GM18508 (cell line): ENCODE data around the gene CNTNAP2.
A peak's percentile ranks its signal among the peaks of the same experiment; 100 is the strongest.

Experiments used
- ATAC-seq: cut with Tn5 transposase; IDR thresholded peaks from one replicate; pipeline ENCODE4 v1.9.1; 2021; ENCODE audit warnings: moderate number of reproducible peaks; ENCODE audit not compliant: insufficient read depth, unreplicated experiment

CNTNAP2 gene

DNA sequence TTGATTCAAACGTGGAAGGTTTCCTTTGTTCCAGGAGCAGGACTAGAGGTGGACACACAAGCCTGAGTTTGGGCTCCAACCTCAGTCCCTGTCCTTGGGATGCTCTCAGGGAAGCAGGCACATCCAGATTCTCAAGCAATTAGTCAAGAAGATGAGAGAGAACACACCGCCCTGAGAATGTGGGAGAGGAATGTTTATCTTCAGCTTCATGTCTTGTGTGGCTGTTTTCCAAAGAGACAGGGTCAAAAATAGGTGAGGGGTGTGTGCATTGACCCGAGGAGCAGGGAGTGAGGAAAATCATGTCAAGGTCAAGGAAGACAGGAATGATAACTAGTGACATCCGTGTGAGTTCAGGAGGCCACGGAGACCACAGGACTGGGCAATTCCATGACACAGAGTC, 2001.8 kb downstream of the CNTNAP2 start:
- no peak for ATAC-seq

DNA sequence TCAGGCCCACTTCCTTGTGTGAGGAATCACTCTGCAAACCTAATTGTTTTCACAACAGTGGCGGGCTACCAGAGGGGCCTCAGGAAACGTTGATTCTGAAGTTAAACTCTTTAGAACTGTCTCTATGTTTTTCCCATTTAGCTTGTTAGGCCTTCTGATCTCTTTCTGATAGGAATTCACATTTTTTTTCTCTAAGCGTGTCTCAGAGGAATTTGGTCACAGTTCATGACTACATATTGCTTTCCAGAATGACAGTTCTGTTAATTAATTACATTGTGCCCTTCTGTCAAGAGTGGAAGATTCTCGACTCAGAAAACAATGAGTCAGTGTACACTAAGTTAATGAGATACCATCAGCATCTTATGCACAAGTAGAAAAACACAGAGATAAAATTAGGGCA, 2004.8 kb downstream of the CNTNAP2 start:
- ATAC-seq: peak; percentile 58

DNA sequence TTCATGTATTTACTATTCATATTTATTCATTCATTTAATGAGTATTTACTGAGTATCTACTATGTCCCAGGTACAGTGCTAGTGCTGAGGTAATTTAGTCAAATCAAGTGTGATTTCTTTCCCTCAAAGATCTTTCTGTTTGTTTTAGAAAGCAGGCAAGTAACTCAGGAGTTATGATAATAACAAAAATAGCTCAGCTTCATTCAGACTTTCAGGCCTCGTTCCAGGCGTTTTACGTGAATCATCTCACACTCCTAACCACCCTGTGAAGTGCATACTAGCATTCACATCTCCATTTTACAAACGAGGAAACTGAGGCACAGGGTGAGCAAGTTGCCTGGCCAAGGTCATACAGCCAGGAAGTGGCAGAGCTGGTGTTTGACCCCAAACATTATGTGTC, 2005.2 kb downstream of the CNTNAP2 start:
- ATAC-seq: no peak

DNA sequence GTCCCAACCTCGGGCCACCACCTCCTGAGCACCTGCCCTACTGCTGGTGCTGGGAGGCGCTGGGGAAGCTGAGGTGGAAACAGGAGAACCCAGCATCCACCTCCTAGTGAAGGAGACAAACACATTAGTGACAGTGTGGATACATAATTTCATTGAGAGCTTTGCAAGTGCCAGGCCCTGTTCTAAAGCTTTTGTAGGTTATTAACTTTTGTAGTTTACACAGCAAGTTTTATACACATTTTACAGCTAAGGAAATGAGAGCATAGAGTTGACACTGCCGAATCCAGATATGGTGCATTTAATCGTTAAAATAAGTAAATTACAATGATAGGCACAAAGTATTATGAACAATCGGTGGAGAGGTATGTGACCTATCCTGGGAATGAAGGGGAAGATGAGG, 2007.9 kb downstream of the CNTNAP2 start:
- no peak for ATAC-seq

DNA sequence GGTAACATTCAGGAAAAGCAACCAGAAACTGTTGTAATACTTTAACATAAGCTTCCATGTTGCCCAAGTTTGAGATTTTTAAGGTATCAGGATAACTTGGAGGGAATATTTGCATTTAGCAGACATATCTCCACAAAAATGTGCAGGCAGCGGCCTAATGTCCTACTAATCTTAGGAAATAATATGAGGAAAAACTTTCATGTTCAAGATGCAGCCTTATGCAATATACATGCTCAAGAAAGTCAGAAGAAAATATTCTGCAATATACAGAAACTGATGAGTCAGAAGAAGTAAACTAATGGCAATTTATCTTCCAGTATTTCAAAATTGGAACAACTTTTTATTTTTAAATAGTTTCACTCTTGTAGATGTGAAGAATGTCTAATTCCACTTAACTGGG, 2010.8 kb downstream of the CNTNAP2 start:
- ATAC-seq: no peak

DNA sequence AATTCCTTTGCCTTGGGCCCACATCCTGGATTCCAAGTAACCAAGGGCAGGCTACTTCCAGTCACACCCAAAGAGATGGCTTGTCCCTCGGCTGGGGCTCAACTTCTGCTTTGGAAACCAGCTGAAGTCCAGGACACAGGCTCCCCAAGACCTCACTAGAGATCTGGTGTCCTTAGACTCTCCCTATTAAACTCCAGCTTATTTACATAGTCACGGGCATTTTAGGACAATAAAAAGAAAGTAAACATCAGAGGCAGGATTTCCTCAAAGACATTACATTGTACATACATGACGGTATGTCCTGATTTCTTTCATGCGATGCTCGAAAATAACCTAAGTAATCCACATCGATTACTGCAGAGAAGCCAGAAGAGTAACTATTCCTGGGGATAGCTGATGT, 2012.4 kb downstream of the CNTNAP2 start:
- ATAC-seq: no peak

DNA sequence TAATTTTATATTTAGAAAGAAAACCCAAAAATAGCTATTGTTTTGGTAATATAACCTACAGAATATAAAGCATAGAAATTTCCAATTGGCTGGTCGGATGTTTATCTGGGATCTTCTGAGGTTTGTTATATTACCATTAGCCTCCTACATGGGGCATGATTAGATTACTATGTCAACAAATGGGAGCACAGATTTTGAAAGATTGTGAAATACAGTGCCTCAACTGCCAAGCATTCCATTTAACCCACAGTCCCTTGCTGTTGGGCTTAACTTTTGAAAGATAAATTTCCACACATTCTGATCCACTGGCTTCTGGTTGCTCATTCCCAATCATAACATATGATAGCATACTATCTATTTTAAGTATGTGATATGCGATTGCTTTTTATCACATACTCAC, 2018.5 kb downstream of the CNTNAP2 start:
- ATAC-seq: no peak

DNA sequence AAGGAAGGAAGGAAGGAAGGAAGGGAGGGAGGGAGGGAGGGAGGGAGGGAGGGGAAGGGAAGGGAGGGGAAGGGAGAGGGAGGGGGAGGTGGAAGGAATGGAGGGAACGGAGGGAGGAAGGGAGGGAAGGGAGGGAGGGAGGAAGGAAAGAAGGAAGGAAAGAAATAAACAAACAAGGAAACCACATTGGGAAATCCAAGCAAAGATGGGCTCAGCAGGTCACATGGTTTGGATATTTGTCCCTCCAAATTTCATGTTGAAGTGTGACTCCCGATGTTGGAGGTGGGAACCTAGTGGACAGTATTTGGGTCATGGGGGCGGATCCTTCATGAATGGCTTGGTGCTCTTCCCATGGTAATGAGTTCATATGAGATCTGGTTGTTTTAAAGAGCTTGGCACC, 2019.4 kb downstream of the CNTNAP2 start:
- no peak for ATAC-seq

DNA sequence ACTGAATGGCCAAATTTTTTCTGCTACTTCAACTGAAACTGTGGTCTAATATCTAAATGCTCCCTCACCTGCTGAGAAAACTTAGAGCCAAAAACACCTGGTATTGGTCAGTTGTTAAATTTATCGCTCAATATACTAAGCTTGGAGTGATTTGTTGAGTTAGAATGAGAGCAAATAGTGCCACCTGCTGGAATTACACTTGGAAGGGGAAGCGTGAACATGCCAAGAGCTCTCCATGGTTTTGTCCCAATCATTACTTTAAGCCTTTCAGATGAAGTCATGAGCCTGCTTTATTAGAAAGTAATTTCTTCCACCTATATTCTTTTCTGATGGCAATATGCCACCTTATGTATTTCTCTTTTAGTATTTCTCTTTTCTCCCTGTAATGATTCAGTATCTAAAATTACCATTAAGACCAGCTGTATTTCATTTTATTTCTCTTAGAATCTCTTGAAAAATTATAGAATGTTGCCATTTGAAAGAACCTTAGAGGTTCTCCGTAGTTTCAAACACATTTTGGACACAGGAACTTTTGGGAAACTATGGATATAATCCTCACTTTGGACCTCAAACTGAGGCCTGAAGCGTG, 2026.2 kb downstream of the CNTNAP2 start:
- no peak for ATAC-seq

DNA sequence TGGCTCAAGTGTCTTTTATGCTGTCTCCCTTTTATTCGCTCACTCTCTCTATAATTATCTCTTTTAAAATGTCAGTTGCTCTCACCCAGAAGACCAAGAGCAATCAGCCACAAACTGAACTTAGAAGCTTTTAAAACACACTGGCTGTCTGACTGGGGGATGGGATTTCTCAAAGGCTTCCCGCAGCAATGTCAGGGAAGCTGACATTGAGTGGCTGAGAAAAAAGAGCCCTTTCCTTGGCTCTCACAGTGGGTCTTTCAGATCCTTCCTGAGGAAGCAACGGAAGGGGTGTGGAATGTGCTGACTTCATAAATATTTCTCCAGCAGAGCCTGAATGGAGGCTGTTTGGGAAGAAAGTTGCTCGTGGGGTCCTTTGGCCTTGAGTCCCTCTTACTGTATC, 2028.2 kb downstream of the CNTNAP2 start:
- no peak for ATAC-seq

DNA sequence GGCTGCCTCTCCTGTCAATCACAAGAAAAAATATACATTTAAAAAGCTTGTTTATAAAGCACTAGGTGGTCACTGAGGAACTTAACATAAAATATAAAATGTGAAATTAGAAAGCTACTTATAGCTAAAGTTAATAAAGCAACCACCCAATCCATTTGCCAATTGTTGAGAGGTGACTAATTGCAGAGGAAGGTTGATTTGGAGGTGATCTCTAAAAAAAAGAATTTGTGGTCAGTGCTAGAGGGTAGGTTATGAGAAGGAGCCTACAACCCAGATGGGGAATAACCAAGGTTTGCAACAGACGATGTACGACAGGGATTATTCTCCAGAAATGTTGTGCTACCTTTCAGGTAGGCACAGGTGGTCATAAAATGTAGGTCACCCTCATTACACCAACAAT, 2029.7 kb downstream of the CNTNAP2 start:
- no peak for ATAC-seq

DNA sequence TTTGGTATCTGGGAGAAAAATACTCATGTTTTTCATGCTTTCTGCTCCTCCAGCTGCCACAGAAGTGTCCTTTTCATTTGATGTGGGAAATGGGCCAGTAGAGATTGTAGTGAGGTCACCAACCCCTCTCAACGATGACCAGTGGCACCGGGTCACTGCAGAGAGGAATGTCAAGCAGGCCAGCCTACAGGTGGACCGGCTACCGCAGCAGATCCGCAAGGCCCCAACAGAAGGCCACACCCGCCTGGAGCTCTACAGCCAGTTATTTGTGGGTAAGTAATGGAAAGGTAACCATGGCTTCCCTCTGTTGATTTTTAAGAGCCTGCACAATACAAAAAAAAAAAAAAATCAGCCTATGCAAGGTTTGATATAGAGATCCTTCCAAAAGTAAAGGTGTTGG, 2030.8 kb downstream of the CNTNAP2 start:
- no peak for ATAC-seq

DNA sequence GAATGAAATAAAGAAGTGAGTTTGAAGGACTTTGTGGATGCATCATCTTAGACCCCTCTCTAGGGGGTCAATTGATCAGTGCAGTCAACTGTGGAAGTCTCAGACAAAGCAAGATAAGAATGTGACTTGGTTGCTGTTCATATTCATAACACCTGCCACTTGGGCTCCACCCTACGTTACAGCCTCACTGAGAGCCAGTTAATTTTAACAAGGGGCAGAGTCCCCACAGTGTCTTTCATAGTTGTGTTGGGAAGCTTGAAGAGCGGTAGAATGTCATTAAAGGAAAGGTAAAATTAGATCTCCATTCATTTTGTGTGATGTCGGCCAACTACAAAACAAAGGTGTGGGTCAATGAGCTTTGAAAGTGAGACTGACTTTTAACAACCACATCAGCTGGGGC, 2031.9 kb downstream of the CNTNAP2 start:
- no peak for ATAC-seq

DNA sequence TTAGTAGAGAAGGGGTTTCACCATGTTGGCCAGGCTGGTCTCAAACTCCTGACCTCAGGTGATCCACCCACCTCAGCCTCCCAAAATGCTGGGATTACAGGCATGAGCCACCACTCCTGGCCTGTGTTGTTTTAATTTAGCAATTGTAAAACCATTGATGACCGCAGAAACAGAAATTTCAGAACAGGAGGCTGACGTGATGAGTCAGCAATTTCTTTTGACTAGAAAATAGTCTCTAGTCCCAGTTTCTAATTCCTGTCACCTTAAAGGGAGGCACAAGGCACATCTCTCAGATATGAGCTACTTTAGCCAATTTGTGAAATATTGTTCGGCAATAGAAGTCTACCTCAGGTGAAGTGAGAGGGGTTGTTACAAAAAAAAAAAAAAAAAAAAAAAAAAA, 2033.1 kb downstream of the CNTNAP2 start:
- ATAC-seq: no peak

DNA sequence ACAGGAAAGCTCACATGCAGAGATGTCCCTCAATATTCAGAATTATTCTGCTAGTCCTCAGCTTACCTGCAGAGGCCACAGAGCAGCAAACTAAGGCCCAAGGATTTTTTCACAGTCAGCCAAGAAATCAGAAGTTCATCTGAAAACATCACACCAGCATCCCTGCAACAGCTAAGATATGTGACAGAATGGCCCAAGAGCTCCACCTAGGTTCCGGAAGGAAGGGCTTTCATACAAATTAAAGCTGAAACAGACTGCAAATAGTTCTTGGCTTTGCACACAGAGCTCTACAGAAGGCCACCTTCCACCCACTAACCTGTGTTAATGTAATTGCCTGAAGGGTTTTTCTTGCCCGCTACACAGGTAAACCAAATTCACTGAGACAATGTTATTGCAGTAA, 2035.2 kb downstream of the CNTNAP2 start:
- no peak for ATAC-seq

DNA sequence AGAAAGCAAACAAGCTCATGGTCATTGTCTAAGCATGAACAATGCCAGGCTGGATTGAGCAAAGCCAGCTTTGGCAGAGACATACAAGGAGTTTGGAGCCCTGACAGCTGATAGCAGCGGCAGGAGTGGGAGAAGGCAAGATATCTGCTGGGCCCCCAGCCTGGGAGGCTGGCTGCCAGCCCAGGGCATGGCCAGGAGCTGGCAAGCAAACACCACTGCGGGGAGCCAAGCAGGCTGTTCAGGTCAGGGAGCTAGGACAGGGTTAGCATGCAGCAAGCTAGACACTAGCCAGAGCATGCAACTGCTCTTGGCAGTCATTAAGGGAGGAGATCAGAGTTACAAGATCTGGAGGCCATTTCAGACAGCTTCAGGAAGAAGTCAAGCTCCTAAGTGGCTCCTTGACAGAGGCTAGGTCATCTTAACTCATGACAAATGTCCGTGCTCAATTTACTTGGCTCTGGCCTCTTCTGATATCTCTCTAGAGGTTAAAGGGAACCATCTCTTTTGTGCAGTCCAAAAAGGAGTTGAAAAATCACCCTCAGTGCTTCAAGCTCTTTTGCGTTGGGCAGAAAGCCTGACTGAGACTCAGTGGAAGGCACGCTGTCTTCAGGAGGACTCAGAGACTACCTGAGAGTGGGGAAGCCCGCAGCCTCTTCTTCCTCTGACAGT, 2037.1 kb downstream of the CNTNAP2 start:
- ATAC-seq: no peak

DNA sequence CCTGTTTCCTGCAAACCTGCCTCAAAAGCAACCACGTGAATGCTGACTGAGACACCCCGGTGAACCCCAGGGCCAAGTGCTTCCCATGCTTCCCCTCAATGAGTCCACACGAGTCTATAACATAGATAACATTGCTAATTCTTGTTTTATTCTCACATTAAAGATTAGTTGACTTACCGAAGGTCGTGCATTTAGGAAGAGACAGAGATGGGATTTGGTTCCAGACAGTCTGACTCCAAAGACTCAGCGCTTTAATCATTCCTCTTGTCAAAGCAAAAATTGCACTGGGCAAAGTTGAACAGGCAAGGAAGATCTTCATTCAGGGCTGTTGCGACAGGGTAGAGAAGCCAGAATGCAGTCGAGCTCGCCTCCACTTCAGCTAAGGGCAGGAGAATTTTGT, 2038.4 kb downstream of the CNTNAP2 start:
- no peak for ATAC-seq

DNA sequence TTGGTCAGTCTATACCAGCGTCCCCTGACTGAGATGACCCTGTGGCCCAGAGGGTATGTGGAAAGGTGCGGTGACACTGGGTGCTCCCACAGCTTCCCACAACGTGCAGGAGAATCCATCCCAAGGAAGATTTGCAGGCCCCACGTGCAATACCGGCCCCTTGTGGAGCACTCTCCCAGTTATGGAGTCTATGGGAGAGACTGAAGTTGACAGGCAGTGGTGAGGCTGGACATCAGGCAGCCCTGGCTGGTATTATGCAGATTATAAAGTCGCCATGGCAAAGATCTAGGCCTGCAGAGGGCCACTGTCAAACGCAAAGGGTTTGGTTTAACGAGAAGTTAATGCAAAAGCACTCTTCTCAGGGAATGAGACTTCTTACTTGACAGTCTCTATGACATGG, 2039.2 kb downstream of the CNTNAP2 start:
- ATAC-seq: no peak

DNA sequence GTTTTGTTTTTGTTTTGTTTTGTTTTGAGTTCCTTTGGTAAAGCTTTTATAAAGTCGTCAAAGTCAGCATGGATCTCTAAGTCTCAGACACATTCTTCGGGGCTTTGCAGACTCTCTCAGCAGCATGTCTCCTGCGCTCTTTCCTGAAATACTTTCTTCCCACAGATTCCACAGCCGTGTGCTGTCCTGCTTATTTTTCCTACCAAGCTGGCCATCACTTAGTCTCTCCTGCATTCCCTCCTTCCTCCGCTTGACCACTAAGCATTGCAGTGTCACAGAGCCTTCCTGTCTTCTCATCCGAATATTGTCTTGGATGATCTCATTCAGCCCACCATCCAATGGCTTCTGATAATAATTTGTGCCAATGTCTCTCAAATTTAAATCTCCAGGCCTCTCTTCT, 2039.6 kb downstream of the CNTNAP2 start:
- ATAC-seq: no peak

DNA sequence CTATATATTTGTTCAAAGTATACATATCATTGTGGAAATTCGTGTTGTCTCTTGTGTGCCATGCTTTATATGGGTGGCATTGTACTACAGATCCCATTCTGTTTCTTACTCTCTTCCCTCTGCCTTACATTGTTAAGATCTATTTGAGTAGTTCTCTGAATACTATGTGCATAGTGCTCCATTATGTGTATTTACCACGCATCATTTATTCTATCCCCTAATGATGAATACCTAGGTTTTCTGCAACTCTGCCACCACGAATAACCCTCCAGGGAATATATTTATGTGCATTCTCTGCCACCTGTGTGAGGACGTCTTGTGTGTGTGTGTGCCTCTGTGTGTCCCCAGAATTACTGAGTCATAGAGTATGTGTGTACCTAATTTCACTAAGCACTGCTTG, 2042.7 kb downstream of the CNTNAP2 start:
- no peak for ATAC-seq

DNA sequence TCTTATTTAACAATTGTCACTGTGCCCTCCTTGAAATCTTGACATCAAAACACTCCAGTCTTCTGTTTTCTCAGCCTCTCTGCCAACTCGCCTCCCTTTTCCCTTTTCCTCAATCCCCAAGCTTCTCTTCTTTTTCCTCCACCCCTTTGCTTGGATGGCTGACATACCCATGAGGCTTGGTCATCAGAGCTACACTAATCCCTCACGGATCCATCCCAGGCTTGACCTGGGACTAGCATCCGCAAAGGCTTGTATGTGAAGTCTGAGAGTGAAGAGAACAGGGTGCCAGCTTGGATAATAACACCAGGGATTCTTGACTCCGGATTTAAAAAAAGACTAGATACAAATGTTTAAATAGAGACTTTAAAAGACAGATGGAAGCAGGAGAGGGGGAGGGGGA, 2045.2 kb downstream of the CNTNAP2 start:
- no peak for ATAC-seq

DNA sequence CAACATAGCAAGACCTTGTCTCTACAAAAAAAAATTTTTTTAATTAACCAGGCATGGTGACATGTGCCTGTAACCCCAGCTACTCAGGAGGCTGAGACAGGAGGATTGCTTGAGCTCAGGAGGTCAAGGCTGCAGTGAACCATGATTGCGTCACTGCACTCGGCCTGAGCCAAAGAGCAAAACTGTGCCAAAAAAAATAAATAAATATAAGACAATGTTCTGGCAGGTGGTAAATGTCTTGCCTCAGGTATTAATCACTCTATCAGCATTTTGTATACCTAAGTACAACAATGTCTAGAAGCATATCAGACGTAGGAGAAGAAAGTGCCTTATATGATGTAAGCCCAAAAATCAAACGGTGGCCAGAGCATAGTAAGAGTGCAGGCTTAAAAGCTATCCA, 2046.2 kb downstream of the CNTNAP2 start:
- ATAC-seq: no peak

DNA sequence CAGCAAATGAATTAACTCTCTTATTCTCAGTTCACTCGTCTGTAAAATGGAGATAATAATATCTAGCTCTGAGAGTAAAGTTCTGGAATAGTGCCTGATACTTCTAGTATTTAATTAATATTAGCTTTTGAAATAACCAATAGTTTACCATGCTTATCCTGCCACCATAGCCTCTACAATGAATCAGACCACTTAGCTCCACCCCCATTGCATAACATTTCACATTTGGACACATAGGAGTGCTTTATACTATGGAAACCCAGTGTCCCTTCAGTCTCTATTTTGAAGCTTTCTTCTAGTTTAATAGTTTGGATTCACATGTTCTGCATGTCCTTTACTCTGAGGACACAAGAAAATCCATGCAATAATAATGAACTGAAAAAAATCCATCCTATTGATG, 2046.6 kb downstream of the CNTNAP2 start:
- no peak for ATAC-seq
